Neural cell (in vitro differentiated cells): Measurements from ENCODE around the gene ADGRL3. TPM values are rescaled to one million over a fixed set of nuclear protein-coding genes. Genes with fewer than 3 reads are reported as not detected.

Experiments
- H2AFZ ChIP-seq: fragments of 200-600, 300-800 bp; sonication (generic), shearing (Covaris generic); 2 replicates; pipeline ENCODE4 v1.6.0; 2014; ENCODE audit warnings: low read depth, mild to moderate bottlenecking, antibody characterized with exemption, low read length, moderate library complexity
- H3F3A ChIP-seq: fragments of 200-600 bp; shearing (Covaris generic); 2 replicates; pipeline ENCODE4 v1.6.1; 2016; ENCODE audit warnings: mild to moderate bottlenecking, moderate library complexity, mixed read lengths, antibody characterized with exemption, low read length; ENCODE audit not compliant: insufficient read depth, poor library complexity, severe bottlenecking
- H3K27ac ChIP-seq: fragments of 200-600, 300-800 bp; sonication (generic), shearing (Covaris generic); 2 replicates; pipeline ENCODE4 v1.5.1; 2014; ENCODE audit warnings: mild to moderate bottlenecking, low read length, moderate library complexity
- H3K27me3 ChIP-seq: fragments of 300-800, 200-600 bp; sonication (generic), shearing (Covaris generic); 2 replicates; pipeline ENCODE4 v1.6.0; 2014; ENCODE audit warnings: mild to moderate bottlenecking, low read depth, low read length, moderate library complexity; ENCODE audit not compliant: insufficient read depth
- H3K36me3 ChIP-seq: fragments of 300-800, 200-600 bp; sonication (generic), shearing (Covaris generic); 2 replicates; pipeline ENCODE4 v1.5.1; 2014; ENCODE audit warnings: mild to moderate bottlenecking, antibody characterized with exemption, low read length, moderate library complexity; ENCODE audit not compliant: insufficient read depth
- H3K4me2 ChIP-seq: fragments of 300-800, 200-600 bp; sonication (generic), shearing (Covaris generic); 2 replicates; pipeline ENCODE4 v1.6.0; 2014; ENCODE audit warnings: mild to moderate bottlenecking, low read length
- H3K4me3 ChIP-seq: fragments of 300-800, 200-600 bp; sonication (generic), shearing (Covaris generic); 2 replicates; pipeline ENCODE4 v1.5.1; 2014; ENCODE audit warnings: mild to moderate bottlenecking, low read length, moderate library complexity
- H3K79me2 ChIP-seq: fragments of 200-600 bp; shearing (Covaris generic); replicated peaks from 2 replicates; pipeline ENCODE4 v1.6.0; 2014; ENCODE audit warnings: mild to moderate bottlenecking, low read length, moderate library complexity; ENCODE audit not compliant: insufficient read depth
- H3K9ac ChIP-seq: fragments of 300-800, 200-600 bp; sonication (generic), shearing (Covaris generic); 2 replicates; pipeline ENCODE4 v1.6.1; 2016; ENCODE audit warnings: mild to moderate bottlenecking, low read length, mixed read lengths
- H3K9me2 ChIP-seq: fragments of 200-600 bp; shearing (Covaris generic); 2 replicates; pipeline ENCODE4 v1.6.1; 2016; ENCODE audit warnings: mild to moderate bottlenecking, low read length, mixed read lengths; ENCODE audit not compliant: insufficient read depth
- H3K9me3 ChIP-seq: fragments of 200-600, 300-800 bp; sonication (generic), shearing (Covaris generic); 2 replicates; pipeline ENCODE4 v1.6.1; 2016; ENCODE audit warnings: mild to moderate bottlenecking, mixed run types, low read length, moderate library complexity, mixed read lengths
- H4K20me1 ChIP-seq: fragments of 200-600 bp; shearing (Covaris generic); 2 replicates; pipeline ENCODE4 v1.6.1; 2016; ENCODE audit warnings: mild to moderate bottlenecking, mixed run types; ENCODE audit not compliant: insufficient read depth
- CTCF ChIP-seq: fragments of 450-650 bp; IDR thresholded peaks from 2 replicates; pipeline ENCODE4 v1.5.1; 2014; ENCODE audit warnings: antibody characterized with exemption, mild to moderate bottlenecking, moderate library complexity; ENCODE audit not compliant: poor library complexity, severe bottlenecking
- EP300 ChIP-seq: fragments of 450-650 bp; conservative IDR thresholded peaks from 2 replicates; pipeline ENCODE4 v1.6.1; 2014; ENCODE audit warnings: antibody characterized with exemption, mild to moderate bottlenecking, moderate library complexity; ENCODE audit not compliant: poor library complexity, severe bottlenecking
- EZH2 ChIP-seq: fragments of 200-600, 300-800 bp; shearing (Covaris generic), sonication (generic); IDR thresholded peaks from 2 replicates; pipeline ENCODE4 v1.6.1; 2014; ENCODE audit warnings: antibody characterized with exemption, low read length, borderline replicate concordance, mild to moderate bottlenecking; ENCODE audit not compliant: insufficient read depth, poor library complexity, severe bottlenecking
- MXI1 ChIP-seq: fragments of 450-650 bp; conservative IDR thresholded peaks from 2 replicates; pipeline ENCODE4 v1.6.1; 2014; ENCODE audit warnings: antibody characterized with exemption, mild to moderate bottlenecking; ENCODE audit not compliant: poor library complexity, severe bottlenecking
- POLR2AphosphoS5 ChIP-seq: IDR thresholded peaks from 2 replicates; pipeline ENCODE4 v1.6.1; 2012
- RAD21 ChIP-seq: fragments of 450-650 bp; conservative IDR thresholded peaks from 2 replicates; pipeline ENCODE4 v1.6.1; 2014; ENCODE audit warnings: antibody characterized with exemption, mild to moderate bottlenecking, moderate library complexity
- REST ChIP-seq: IDR thresholded peaks from 2 replicates; pipeline ENCODE4 v1.6.1; 2012; ENCODE audit warnings: borderline replicate concordance
- SMC3 ChIP-seq: fragments of 450-650 bp; conservative IDR thresholded peaks from 2 replicates; pipeline ENCODE4 v1.6.1; 2014; ENCODE audit warnings: antibody characterized with exemption, mild to moderate bottlenecking, moderate library complexity; ENCODE audit not compliant: poor library complexity
- TAF1 ChIP-seq: IDR thresholded peaks from 2 replicates; pipeline ENCODE4 v1.6.1; 2012; ENCODE audit warnings: low read depth
- polyA plus RNA-seq: library from polyadenylated mRNA; depleted of rRNA; stranded (reverse); fragments of >200 nt; gene quantifications from 2 replicates; pipeline ENCODE4 v1.2.3, GENCODE V29; 2014

The ADGRL3 gene
- polyA plus RNA-seq, 1 donor from 2014 or later, result 99.4 TPM

DNA sequence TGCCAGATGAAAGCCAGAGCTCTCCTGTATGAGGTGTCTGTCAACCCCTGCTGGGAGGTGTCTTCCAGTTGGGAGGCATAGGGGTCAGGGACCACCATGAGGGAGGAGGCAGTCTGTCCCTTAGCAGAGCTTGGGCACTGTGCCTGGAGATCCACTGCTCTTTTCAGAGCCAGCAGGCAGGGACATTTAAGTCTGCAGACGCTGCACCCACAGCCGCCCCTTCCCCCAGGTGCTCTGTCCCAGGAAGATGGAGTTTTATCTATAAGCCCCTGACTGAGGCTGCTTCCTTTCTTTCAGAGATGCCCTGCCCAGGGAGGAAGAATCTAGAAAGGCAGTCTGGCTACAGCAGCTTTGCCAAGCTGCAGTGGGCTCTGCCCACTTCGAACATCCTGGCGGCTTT, 893.6 kb downstream of the ADGRL3 start:
- H3K27me3 ChIP-seq, result no peaks in the 10 kb centered on the region
- H3K4me2 ChIP-seq, result no peak overlapping the region
- no peak overlapping the region for H2AFZ ChIP-seq
- H4K20me1 ChIP-seq, result no peaks in the 10 kb centered on the region
- no peak overlapping the region for H3K27ac ChIP-seq
- TF ChIP-seq SMC3, result no peak
- no peak for TF ChIP-seq MXI1
- no peak for TF ChIP-seq EZH2
- TF ChIP-seq POLR2AphosphoS5, result no peak
- TF ChIP-seq RAD21, result no peak
- TF ChIP-seq CTCF, result no peak
- TF ChIP-seq REST, result no peak
- no peak for TF ChIP-seq EP300
- no peak for TF ChIP-seq TAF1
- H3K9me2 ChIP-seq, result no peaks in the 10 kb centered on the region
- no peaks in the 10 kb centered on the region for H3K79me2 ChIP-seq
- no peaks in the 10 kb centered on the region for H3F3A ChIP-seq
- H3K9me3 ChIP-seq, result no peaks in the 10 kb centered on the region
- no peaks in the 10 kb centered on the region for H3K36me3 ChIP-seq
- no peak overlapping the region for H3K4me3 ChIP-seq
- H3K9ac ChIP-seq, result no peak overlapping the region

DNA sequence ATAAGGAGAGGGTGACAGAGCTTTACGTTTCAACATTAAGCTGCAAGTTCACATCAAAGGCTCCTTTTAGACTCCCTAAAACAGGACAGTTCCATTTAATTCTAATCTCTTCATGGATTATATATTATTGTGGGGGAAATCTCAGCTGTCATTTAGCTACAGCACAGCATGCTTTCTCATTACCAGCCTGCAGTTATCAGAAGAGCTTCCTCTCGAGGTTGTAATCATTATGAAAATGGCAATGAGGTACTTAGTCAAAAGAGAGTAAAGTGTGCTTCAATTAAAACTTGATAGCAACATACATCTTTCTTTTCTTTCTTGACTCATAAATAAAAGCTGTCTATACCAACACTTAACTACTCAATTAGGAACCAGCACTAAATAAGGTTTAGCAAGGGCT, 896.8 kb downstream of the ADGRL3 start:
- no peaks in the 10 kb centered on the region for H3K36me3 ChIP-seq
- H3K4me2 ChIP-seq, result no peak overlapping the region
- no peaks in the 10 kb centered on the region for H3F3A ChIP-seq
- no peaks in the 10 kb centered on the region for H4K20me1 ChIP-seq
- no peaks in the 10 kb centered on the region for H3K27me3 ChIP-seq
- no peaks in the 10 kb centered on the region for H3K9me2 ChIP-seq
- no peak overlapping the region for H2AFZ ChIP-seq
- H3K79me2 ChIP-seq, result no peaks in the 10 kb centered on the region
- no peak overlapping the region for H3K27ac ChIP-seq
- no peaks in the 10 kb centered on the region for H3K9me3 ChIP-seq
- TF ChIP-seq EZH2 (no peak), REST (no peak), CTCF (no peak), RAD21 (no peak), SMC3 (no peak), EP300 (no peak)
- H3K9ac ChIP-seq, result no peak overlapping the region
- H3K4me3 ChIP-seq, result no peak overlapping the region
